Adrenal gland (tissue), 19 donors: ENCODE results near the gene IL11RA. TPM values are rescaled to one million over a fixed set of nuclear protein-coding genes. Genes with fewer than 3 reads are reported as not detected.

Experiments used
- DNase-seq, 7 donors: peaks; one replicate each; pipeline ENCODE4 v3.0.0-alpha.2; 2019 to 2020
- H3K27ac ChIP-seq, 5 donors: fragments of 200-600 bp; sonication (generic) in 4 of 5; 1 replicate in 3 of 5; 2 replicates in 2 of 5; pipeline versions ENCODE4 v1.5.1 to v1.8.0; 2016 to 2020; ENCODE audit warnings: mild to moderate bottlenecking in 1 of 5
- H3K27me3 ChIP-seq: fragments of 200-600 bp; 2 replicates; pipeline ENCODE4 v1.8.0; 2021
- H3K36me3 ChIP-seq, 2 donors: fragments of 200-600 bp; replicated peaks in 1 of 2; 1 replicate in 1 of 2; 2 replicates in 1 of 2; pipeline versions ENCODE4 v1.5.1 to v1.8.0; 2018 to 2022
- H3K4me1 ChIP-seq, 2 donors: fragments of 200-600 bp; replicated peaks in 1 of 2; 1 replicate in 1 of 2; 2 replicates in 1 of 2; pipeline versions ENCODE4 v1.5.1 to v1.8.0; 2018 to 2021
- H3K4me3 ChIP-seq, 4 donors: fragments of 200-600 bp; sonication (generic) in 3 of 4; one replicate each; pipeline ENCODE4 v1.5.1; 2016 to 2018
- H3K9me3 ChIP-seq, 3 donors: fragments of 200-600 bp; sonication (generic) in 1 of 3; replicated peaks in 1 of 3; 1 replicate in 2 of 3; 2 replicates in 1 of 3; pipeline versions ENCODE4 v1.5.1 to v1.8.0; 2016 to 2021
- POLR2A ChIP-seq, 2 donors: fragments of 450-650 bp; IDR thresholded peaks; one replicate each; pipeline ENCODE4 v1.6.1; 2017; ENCODE audit warnings: antibody characterized with exemption in 2 of 2, mild to moderate bottlenecking in 2 of 2, moderate library complexity in 1 of 2
- WGBS, 4 donors: extraction: QIAGEN DNeasy Blood & Tissue Kit in 2 of 4; methylation state at CpG; one replicate each; pipeline versions ENCODE4 v1.1.5 to v1.1.7; 2013 to 2017; 5-methylcytosine and 5-hydroxymethylcytosine counted together
- intact Hi-C, 2 donors: fragments of 100-400 bp; cut with DNase I; formaldehyde crosslinking; loops; one replicate each; pipeline versions ENCODE4 v1.14.1 to v1.15.0; 2022 to 2023
- long read RNA-seq, 10 donors: library from polyadenylated mRNA in 3 of 10; unstranded in 2 of 10; stranded (forward) in 1 of 10; transcript quantifications; one replicate each; pipeline ENCODE4 v2.0.0 and lab custom pipeline, GENCODE V29; 2021 to 2026
- polyA plus RNA-seq, 3 donors: library from polyadenylated mRNA; stranded (reverse); fragments of 200-250 nt in 2 of 3; fragments of 350-450 nt in 1 of 3; fragmentation: Illumina TruSeq in 1 of 3; extraction: RNeasy Lipid Tissue Mini Kit (QIAGEN cat#74804) in 1 of 3; gene quantifications; one replicate each; pipeline ENCODE4 v1.2.3, GENCODE V29; 2013 to 2014
- total RNA-seq, 9 donors: library from RNA; depleted of rRNA in 4 of 9; stranded (reverse); fragments of >200 nt in 4 of 9; fragments of 120-200 nt in 1 of 9; fragmentation: NEBNext Ultra II Directional in 1 of 9; extraction: Animal tissue kit (Norgen Biotek cat#: 25700) in 1 of 9; gene quantifications; one replicate each; pipeline versions ENCODE4 v1.1.0 to v1.2.4, GENCODE V29; 2013 to 2023
- TF ChIP-seq, protein P1 (sequence below), 6 experiments: fragments of 450-650 bp in 4 of 6; fragments of 200-600 bp in 2 of 6; sonication (generic) in 1 of 6; IDR thresholded peaks; 1 replicate in 5 of 6; 2 replicates in 1 of 6; pipeline versions ENCODE4 v1.5.1 to v1.8.0; 2016 to 2021; ENCODE audit warnings: antibody characterized with exemption in 6 of 6, mild to moderate bottlenecking in 2 of 6, moderate library complexity in 1 of 6
- donor health status: healthy with polysubstance abuse.
- donor health status: Bipolar disorder and iron deficiency.
- donor health status: DM: yes; HTN: yes; CAD: no.
- donor health status: DM: no; HTN: no; CAD: no.
- donor health status: DM: no; HTN: no; CAD: no.
- donor health status: DM: yes; HTN: yes; CAD: no.

The IL11RA gene
- total RNA-seq (10 to 100 TPM in 5 of 9 donors, 1 to 10 TPM in 4; 8.0 to 53.7 (median 14.2) TPM), polyA plus RNA-seq (10 to 100 TPM in 2 of 3 donors, 1 to 10 TPM in 1; 5.2 to 27.9 (median 26.2) TPM)
- long read RNA-seq, donor 1, partial matches to known transcripts, result 9 of 10 reads
- long read RNA-seq, donor 1, other reads (novel, unspliced or antisense), result 0 of 10 reads
- long read RNA-seq, donor 2, transcript IL11RA-202 (13 exons, 1,700 nt), result major isoform, 7 of 23 reads
- long read RNA-seq, donor 2, partial matches to known transcripts, result 16 of 23 reads
- long read RNA-seq, donor 2, other reads (novel, unspliced or antisense), result 0 of 23 reads
- long read RNA-seq, donor 3, result 0 reads
- long read RNA-seq, donor 4, partial matches to known transcripts, result 1 of 1 reads
- long read RNA-seq, donor 4, other reads (novel, unspliced or antisense), result 0 of 1 reads
- long read RNA-seq, donor 5, transcript IL11RA-202 (13 exons, 1,700 nt), result major isoform, 5 of 8 reads
- long read RNA-seq, donor 5, partial matches to known transcripts, result 1 of 8 reads
- long read RNA-seq, donor 5, other reads (novel, unspliced or antisense), result 1 of 8 reads
- long read RNA-seq, donor 6, partial matches to known transcripts, result 1 of 3 reads
- long read RNA-seq, donor 6, other reads (novel, unspliced or antisense), result 1 of 3 reads
- long read RNA-seq, donor 7, partial matches to known transcripts, result 0 of 4 reads
- long read RNA-seq, donor 7, other reads (novel, unspliced or antisense), result 0 of 4 reads
- long read RNA-seq, donor 8, transcript IL11RA-202 (13 exons, 1,700 nt), result major isoform, 6 of 27 reads
- long read RNA-seq, donor 8, partial matches to known transcripts, result 17 of 27 reads
- long read RNA-seq, donor 8, other reads (novel, unspliced or antisense), result 0 of 27 reads
- long read RNA-seq, donor 9, transcript IL11RA-202 (13 exons, 1,700 nt), result major isoform, 5 of 25 reads
- long read RNA-seq, donor 9, partial matches to known transcripts, result 19 of 25 reads
- long read RNA-seq, donor 9, other reads (novel, unspliced or antisense), result 0 of 25 reads
- long read RNA-seq, donor 10, partial matches to known transcripts, result 11 of 16 reads
- long read RNA-seq, donor 10, other reads (novel, unspliced or antisense), result 0 of 16 reads

DNA sequence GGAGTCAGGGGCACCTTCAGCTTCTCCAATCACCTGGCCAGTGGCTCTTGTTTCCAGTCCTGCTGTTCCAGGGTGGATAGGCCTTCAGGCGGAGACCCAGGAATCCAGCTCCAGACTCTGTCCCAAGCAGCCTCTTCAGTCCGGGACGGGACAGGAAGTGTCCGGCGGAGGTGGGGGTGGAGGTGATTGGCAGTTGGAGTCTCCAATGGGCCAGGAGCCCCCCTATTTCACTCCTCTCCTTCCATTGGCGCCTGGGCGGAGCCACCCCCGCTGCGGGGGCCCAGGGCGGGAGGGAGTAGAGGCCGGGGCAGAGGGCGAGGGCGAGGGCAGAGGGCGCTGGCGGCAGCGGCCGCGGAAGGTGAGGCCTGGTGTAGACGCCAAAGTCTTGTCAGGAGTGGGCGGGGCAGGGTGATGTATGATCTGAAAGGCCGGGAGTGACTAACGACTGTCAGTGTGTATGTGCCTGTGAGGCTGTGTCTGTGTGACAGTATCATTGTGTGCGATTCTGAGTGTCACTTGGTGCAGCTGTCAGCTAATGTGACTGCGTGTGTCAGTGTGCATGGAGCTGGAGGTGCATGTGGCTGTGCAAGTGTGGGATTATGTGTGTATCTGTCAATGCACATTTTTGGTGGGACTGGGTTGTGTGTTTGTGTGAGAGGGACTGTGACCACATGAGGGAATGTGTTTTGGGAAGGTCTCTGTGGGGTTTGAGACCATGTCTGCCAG is at the start of gene IL11RA:
Gene IL11RA (plus strand): TSS at position 310 of the 726 bp plus-strand sequence. CDS start 3,033 bp downstream, outside the sequence.
- intact Hi-C loops, result loop anchor here in 1 of 2 donors (10.0 kb wide), 1 partner anchor 53 kb away; no protein-coding TSS in a partner anchor
- peaks cover 40 to 50% of the 10 kb centered on the region in 2 donors for H3K4me1 ChIP-seq
- no peaks in the 10 kb centered on the region for H3K9me3 ChIP-seq
- H3K36me3 ChIP-seq, result peaks cover 0 to 26% of the 10 kb centered on the region in 2 donors
- H3K4me3 ChIP-seq, result peak within 1 kb of the TSS in 1 of 4 donors; percentile 30
- H3K27me3 ChIP-seq, result no peaks in the 10 kb centered on the region
- peak in 1 of 2 donors; percentile 55 for TF ChIP-seq POLR2A (IDR thresholded peaks at IDR 0.05)
- TF ChIP-seq, protein P1, sequence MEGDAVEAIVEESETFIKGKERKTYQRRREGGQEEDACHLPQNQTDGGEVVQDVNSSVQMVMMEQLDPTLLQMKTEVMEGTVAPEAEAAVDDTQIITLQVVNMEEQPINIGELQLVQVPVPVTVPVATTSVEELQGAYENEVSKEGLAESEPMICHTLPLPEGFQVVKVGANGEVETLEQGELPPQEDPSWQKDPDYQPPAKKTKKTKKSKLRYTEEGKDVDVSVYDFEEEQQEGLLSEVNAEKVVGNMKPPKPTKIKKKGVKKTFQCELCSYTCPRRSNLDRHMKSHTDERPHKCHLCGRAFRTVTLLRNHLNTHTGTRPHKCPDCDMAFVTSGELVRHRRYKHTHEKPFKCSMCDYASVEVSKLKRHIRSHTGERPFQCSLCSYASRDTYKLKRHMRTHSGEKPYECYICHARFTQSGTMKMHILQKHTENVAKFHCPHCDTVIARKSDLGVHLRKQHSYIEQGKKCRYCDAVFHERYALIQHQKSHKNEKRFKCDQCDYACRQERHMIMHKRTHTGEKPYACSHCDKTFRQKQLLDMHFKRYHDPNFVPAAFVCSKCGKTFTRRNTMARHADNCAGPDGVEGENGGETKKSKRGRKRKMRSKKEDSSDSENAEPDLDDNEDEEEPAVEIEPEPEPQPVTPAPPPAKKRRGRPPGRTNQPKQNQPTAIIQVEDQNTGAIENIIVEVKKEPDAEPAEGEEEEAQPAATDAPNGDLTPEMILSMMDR (IDR thresholded peaks at IDR 0.05), result no peak
- 0 to 11% (median 6%) methylated on average over 9 to 24 of the region's 24 CpGs for WGBS, 4 donors
- DNase-seq, result peak; percentile 89 to 96 (median 91)
- H3K27ac ChIP-seq, result peak within 1 kb of the TSS; percentile 14 to 87 (median 69)

DNA sequence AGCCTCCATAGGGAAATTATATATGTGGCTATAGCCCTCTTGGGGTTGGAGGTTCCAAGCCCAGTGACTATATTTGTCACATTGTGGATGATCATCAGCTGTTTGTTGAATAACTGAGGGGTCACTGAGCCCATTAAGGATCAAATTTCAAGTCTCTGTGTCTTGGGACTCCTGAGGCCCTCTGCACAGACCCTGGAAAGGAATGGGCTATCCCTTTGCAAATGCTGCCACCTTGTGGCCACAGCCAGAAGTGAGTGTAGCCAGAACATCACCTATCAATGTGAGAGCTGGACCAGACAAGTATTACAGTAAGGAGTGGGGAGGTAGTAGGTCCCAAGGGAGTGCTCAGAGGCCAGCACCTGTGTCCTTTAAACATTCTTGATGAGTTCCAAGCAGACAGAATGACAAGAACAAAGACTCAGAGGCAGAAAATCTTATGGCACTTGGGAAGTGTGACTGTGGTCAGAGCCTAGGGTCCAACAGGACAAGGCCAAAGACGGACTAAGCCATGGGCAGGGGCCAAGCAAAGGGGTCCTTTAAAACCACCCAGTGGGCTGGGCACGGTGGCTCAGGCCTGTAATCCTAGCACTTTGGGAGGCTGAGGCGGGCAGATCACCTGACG is 48.3 kb upstream of the IL11RA start:
- Histone ChIP-seq H3K36me3 (no peaks in the 10 kb centered on the region), H3K4me3 (no peak overlapping the region), H3K27me3 (no peaks in the 10 kb centered on the region), H3K9me3 (no peaks in the 10 kb centered on the region), H3K4me1 (no peaks in the 10 kb centered on the region), H3K27ac (no peak overlapping the region)
- intact Hi-C loops, result loop anchor here in 1 of 2 donors (10.0 kb wide), 1 partner anchor 269 kb away; no protein-coding TSS in a partner anchor
- 45 to 61% (median 48%) methylated on average over 4 of the region's 4 CpGs for WGBS, 4 donors
- DNase-seq, result peak; percentile 71 to 94 (median 83)
- TF ChIP-seq, protein P1 (IDR thresholded peaks at IDR 0.05), result peak; percentile 78 to 93 (median 88)
- TF ChIP-seq POLR2A (IDR thresholded peaks at IDR 0.05), result no peak

DNA sequence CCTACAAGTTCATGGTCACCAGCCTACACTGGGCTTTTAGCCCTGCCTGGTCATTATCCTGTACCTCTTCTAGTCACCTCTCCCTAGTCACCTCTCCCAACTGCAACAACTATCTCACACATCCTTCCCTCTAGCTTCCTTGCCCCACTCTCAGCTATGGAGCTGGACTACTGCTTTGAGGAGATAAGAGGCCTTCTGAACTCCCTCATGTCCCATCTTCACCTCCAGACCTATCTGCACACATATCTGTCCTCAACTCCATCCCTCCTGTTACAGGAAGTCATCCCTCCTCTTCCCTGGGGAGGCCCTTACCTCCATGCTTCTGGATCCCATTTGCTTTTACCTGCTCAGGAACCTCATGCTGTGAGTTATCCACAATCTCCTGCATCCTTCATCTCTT is 45.8 kb upstream of the IL11RA start:
- no peak for TF ChIP-seq POLR2A (IDR thresholded peaks at IDR 0.05)
- TF ChIP-seq, protein P1 (IDR thresholded peaks at IDR 0.05), result no peak
- no peak overlapping the region for H3K27ac ChIP-seq
- H3K9me3 ChIP-seq, result no peaks in the 10 kb centered on the region
- H3K4me1 ChIP-seq, result peaks cover 0 to 6% of the 10 kb centered on the region in 2 donors
- no peak for DNase-seq
- intact Hi-C loops, result loop anchor here in 1 of 2 donors (10.0 kb wide), 1 partner anchor 271 kb away; no protein-coding TSS in a partner anchor
- H3K36me3 ChIP-seq, result no peaks in the 10 kb centered on the region
- H3K27me3 ChIP-seq, result no peaks in the 10 kb centered on the region
- H3K4me3 ChIP-seq, result no peak overlapping the region
